Measurements from ENCODE around the gene HIVEP3.

The HIVEP3 gene

GRCh38 chr1:41784531-41785274, 134.0 kb downstream of the HIVEP3 start:
- no peak for DNase-seq (ENCODE audit: extremely low spot score)
- ChIA-PET CTCF (interaction anchor here (1.1 kb wide), 1 partner anchor 17 kb away, joined by 3 read pairs; no protein-coding TSS in a partner anchor), POLR2A (no interaction called here)
- TF ChIP-seq CTCF (IDR thresholded peaks at IDR 0.05; ENCODE audit: control extremely low read depth, extremely low read depth, low read depth, missing control alignments), result no peak

DNA sequence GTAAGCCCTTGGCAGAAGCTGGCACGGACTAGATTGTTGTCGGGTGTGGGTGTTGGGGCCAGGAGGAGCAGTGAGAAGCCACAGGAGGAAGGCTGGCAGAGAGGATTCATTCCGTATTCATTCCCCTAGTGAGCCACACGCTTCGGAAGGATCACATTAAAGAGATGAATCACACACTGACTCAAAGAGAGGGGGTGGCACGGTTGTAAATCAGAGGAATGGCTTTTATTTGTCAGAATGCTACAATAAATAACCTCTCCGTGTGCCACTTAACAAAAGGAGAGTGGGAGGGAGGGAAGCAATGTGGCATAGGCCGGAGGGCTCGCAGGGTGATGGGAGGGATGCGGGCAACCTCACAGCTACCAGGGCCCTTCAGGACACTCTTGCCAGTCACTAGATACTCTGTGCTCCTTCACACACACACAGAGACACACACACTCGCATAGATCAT, 135.5 kb downstream of the HIVEP3 start:
- DNase-seq (ENCODE audit: extremely low spot score), result no peak
- CTCF ChIA-PET, result no interaction called here
- POLR2A ChIA-PET, result no interaction called here
- TF ChIP-seq CTCF (IDR thresholded peaks at IDR 0.05; ENCODE audit: control extremely low read depth, extremely low read depth, low read depth, missing control alignments), result no peak

DNA sequence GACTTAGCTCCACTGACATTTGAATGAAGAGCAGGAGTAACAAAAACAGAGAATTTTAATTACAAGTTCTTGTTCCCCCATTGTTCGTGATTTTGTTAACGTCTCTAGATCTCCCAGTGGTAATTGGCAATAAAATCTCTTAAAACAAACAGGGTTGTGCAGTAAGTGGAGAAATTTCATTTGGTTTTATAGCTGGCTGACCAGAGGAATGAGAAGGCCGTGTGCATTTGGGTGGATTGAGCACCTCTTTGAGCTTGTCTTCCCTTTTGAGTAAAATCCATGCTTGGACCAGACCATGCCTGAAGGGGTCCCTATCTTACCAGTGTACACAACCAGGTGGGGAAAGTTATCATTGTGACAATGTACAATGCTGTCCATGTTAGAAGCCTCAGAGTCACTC, 137.8 kb downstream of the HIVEP3 start:
- DNase-seq (ENCODE audit: extremely low spot score), result no peak
- POLR2A ChIA-PET, result interaction anchor here (0.5 kb wide), 1 partner anchor 62 kb away, joined by 3 read pairs; no protein-coding TSS in a partner anchor
- no peak for TF ChIP-seq CTCF (IDR thresholded peaks at IDR 0.05; ENCODE audit: control extremely low read depth, extremely low read depth, low read depth, missing control alignments)
- CTCF ChIA-PET, result interaction anchor here (0.8 to 1.4 kb wide), 4 partner anchors 8 to 265 kb away, joined by 3 to 5 read pairs (median 4); no protein-coding TSS in a partner anchor

DNA sequence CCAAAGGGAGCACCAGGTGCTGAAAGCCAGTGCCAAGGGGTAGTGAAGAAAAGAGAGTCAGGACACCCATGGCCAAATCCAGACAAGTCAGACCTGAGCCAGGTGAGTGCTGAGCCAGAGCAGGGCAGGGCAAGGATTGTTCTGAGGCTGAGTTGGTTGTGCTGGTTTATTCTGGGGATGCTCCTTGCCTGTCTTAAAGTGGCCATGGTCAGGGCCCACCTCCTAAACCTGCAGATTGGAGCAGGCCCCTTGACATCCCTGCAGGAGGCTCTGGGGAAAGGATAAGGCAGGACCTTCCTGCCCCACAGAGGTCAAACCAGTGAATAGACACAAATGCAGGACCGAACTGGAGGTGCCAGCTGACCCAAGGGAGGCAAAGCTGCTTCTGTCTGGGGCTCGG, 138.4 kb downstream of the HIVEP3 start:
- POLR2A ChIA-PET, result no interaction called here
- TF ChIP-seq CTCF (IDR thresholded peaks at IDR 0.05; ENCODE audit: control extremely low read depth, extremely low read depth, low read depth, missing control alignments), result no peak
- DNase-seq (ENCODE audit: extremely low spot score), result no peak
- CTCF ChIA-PET, result interaction anchor here (1.2 to 1.4 kb wide), 2 partner anchors 9 to 12 kb away, joined by 4 to 5 read pairs; no protein-coding TSS in a partner anchor

GRCh38 chr1:41779360-41779759, 139.4 kb downstream of the HIVEP3 start:
- no peak for DNase-seq (ENCODE audit: extremely low spot score)
- no peak for TF ChIP-seq CTCF (IDR thresholded peaks at IDR 0.05; ENCODE audit: control extremely low read depth, extremely low read depth, low read depth, missing control alignments)
- POLR2A ChIA-PET, result no interaction called here
- CTCF ChIA-PET, result no interaction called here

- no peak for TF ChIP-seq CTCF (IDR thresholded peaks at IDR 0.05; ENCODE audit: control extremely low read depth, extremely low read depth, low read depth, missing control alignments)
- ChIA-PET POLR2A (interaction anchor here (0.5 kb wide), 1 partner anchor 112 kb away, joined by 3 read pairs; no protein-coding TSS in a partner anchor), CTCF (interaction anchor here (0.8 to 1.6 kb wide), 6 partner anchors 9 to 262 kb away, joined by 3 read pairs; no protein-coding TSS in a partner anchor)
- no peak for DNase-seq (ENCODE audit: extremely low spot score)
Observed at GRCh38 chr1:41777695-41778094, 141.0 kb downstream of the HIVEP3 start.

Measured in GM10248 (cell line).